Suprapubic skin (tissue), 3 donors: ENCODE results near the gene PCDH12.

Source experiments
- CTCF ChIP-seq, 2 donors: fragments of 200-600 bp in 1 of 2; fragments of 450-650 bp in 1 of 2; sonication (generic) in 1 of 2; IDR thresholded peaks; one replicate each; pipeline ENCODE4 v1.5.1; 2016 to 2019; ENCODE audit warnings: antibody characterized with exemption in 2 of 2, mild to moderate bottlenecking in 1 of 2, moderate library complexity in 1 of 2
- POLR2A ChIP-seq, 2 donors: fragments of 450-650 bp; IDR thresholded peaks; one replicate each; pipeline ENCODE4 v1.6.1; 2017; ENCODE audit warnings: antibody characterized with exemption in 2 of 2, mild to moderate bottlenecking in 2 of 2, moderate library complexity in 2 of 2

- TF ChIP-seq POLR2A (IDR thresholded peaks at IDR 0.05) (no peak), CTCF (IDR thresholded peaks at IDR 0.05) (no peak)
These were observed 42.1 kb downstream of the PCDH12 start for GRCh38 chr5:141915881-141916336.
